ENCODE measurements around the gene PNRC2.

GRCh38 chr1:23996700-23997229 is 37.1 kb downstream of the PNRC2 start:
- no peak for TF ChIP-seq CTCF (conservative IDR thresholded peaks at IDR 0.05)
- no peak for TF ChIP-seq EZH2 (IDR thresholded peaks at IDR 0.05; ENCODE audit: low read depth)

All from PC-9 (cell line).